ENCODE data around the gene PNKP.

PNKP gene

DNA sequence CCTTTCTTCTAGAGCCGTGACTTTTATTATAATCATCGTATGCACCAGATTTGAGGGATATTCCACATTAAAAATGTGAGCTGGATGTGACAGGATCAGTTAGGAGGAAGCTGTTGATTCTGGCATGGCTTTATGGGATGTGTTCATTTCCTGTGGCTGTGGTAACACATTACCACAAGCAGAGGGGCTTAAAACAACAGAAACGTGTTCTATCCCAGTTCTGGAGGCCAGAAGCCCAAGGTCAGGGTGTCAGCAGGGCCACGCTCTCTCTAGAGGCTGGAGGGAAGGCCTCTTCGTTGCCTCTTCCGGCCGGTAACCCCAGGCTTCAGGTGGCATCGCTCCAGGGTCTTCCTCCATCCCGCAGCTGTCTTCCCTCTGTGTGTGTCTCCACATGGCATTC lies 34.8 kb downstream of the PNKP start:
- no peak overlapping the region for H3K4me3 ChIP-seq (ENCODE audit: low read depth, low read length)
- no peak for DNase-seq (ENCODE audit: low read depth, low spot score)
- TF ChIP-seq CTCF (IDR thresholded peaks at IDR 0.05; ENCODE audit: low read depth, low read length) = no peak
- in situ Hi-C loops (cut with HindIII; ENCODE audit: low sequenced_read_pairs) = no loop called here

- TF ChIP-seq CTCF (IDR thresholded peaks at IDR 0.05; ENCODE audit: low read depth, low read length) = no peak
- in situ Hi-C loops (cut with HindIII; ENCODE audit: low sequenced_read_pairs) = no loop called here
- no peak overlapping the region for H3K4me3 ChIP-seq (ENCODE audit: low read depth, low read length)
These were observed 35.8 kb downstream of the PNKP start for GRCh38 chr19:49831592-49831991.

DNA sequence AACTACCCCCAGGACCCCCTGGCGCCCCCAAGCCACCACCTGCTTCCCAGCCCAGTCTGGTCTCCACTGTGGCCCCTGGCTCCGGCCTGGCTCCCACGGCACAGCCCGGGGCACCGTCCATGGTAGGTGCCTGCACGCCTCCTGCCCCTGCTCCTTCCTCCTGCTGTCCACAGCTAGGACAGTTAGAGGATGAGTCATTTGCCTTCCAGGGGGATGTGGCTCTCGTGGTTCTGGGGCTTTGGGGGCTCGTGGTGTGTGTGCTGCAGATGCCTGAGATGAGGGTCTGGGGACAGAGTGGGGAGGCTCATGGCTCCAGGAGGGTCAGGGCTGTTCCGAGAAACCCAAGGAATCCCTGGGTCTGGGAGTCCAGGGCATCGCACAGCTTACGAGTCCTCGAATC lies 36.6 kb downstream of the PNKP start:
- in situ Hi-C loops (cut with HindIII; ENCODE audit: low sequenced_read_pairs) = no loop called here
- DNase-seq (ENCODE audit: low read depth, low spot score) = no peak
- no peak overlapping the region for H3K4me3 ChIP-seq (ENCODE audit: low read depth, low read length)
- TF ChIP-seq CTCF (IDR thresholded peaks at IDR 0.05; ENCODE audit: low read depth, low read length) = no peak

More at GRCh38 chr19:49831592-49831991, 35.8 kb downstream of the PNKP start:
- DNase-seq (ENCODE audit: low read depth, low spot score) = no peak

DNA sequence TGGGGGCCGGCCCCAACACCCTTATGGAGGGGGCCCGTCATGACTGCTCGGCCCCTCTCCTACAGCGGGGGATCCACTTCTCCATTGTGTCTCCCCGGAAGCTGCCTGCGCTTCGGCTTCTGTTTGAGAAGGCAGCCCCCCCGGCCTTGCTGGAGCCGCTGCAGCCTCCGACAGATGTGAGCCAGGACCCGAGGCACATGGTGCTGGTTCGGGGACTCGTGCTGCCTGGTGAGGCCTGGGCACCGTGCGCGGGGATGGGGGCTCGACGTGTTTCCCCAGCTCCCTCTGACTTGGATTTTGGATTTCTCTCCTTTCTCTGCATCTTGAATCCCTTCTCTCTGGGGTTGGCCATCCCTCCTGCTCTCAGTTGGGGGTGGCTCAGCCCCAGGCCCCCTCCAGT lies 37.7 kb downstream of the PNKP start:
- TF ChIP-seq CTCF (IDR thresholded peaks at IDR 0.05; ENCODE audit: low read depth, low read length) = no peak
- H3K4me3 ChIP-seq (ENCODE audit: low read depth, low read length) = no peak overlapping the region
- in situ Hi-C loops (cut with HindIII; ENCODE audit: low sequenced_read_pairs) = no loop called here
- DNase-seq (ENCODE audit: low read depth, low spot score) = no peak

DNA sequence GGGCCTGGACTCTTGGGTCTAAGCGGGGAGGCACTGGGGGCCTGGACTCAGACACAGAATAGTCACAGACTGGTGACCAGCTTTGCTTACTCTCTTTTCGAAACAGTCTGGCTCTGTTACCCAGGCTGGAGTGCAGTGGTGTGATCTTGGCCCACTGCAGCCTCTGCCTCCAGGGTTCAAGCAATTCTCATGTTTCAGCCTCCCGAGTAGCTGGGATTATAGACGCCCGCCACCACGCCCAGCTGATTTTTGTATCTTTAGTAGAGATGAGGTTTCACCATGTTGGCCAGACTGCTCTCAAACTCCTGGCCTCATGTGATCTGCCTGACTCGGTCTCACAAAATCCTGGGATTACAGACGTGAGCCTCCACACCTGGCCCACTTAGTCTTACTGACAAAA lies 38.2 kb downstream of the PNKP start:
- in situ Hi-C loops (cut with HindIII; ENCODE audit: low sequenced_read_pairs) = no loop called here

GRCh38 chr19:49827034-49827433 lies 40.3 kb downstream of the PNKP start:
- no peak for DNase-seq (ENCODE audit: low read depth, low spot score)
- in situ Hi-C loops (cut with HindIII; ENCODE audit: low sequenced_read_pairs) = no loop called here
- no peak for TF ChIP-seq CTCF (IDR thresholded peaks at IDR 0.05; ENCODE audit: low read depth, low read length)
- H3K4me3 ChIP-seq (ENCODE audit: low read depth, low read length) = no peak overlapping the region

More for the DNA sequence above, 38.2 kb downstream of the PNKP start:
- no peak for DNase-seq (ENCODE audit: low read depth, low spot score)
- no peak overlapping the region for H3K4me3 ChIP-seq (ENCODE audit: low read depth, low read length)
- no peak for TF ChIP-seq CTCF (IDR thresholded peaks at IDR 0.05; ENCODE audit: low read depth, low read length)

DNA sequence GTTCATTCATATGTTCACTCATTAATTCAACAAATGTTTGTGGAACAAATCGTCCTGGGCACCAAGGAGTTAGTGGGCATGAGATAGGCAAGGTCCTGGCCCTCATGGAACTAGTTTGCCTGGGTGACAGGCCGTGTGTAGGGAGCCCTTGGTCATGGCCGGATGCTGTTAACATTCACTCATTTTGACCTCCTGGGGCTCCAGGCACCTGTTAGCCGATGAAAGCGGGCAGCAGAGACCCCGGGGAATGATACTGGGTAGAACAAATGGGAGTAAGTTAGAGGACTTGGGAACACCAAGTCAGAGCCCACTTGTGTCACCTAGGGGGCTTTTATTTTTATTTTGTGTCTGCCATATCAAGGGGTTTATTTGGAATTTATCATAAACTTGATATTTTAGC lies 42.7 kb downstream of the PNKP start:
- in situ Hi-C loops (cut with HindIII; ENCODE audit: low sequenced_read_pairs) = no loop called here
- no peak for TF ChIP-seq CTCF (IDR thresholded peaks at IDR 0.05; ENCODE audit: low read depth, low read length)
- DNase-seq (ENCODE audit: low read depth, low spot score) = no peak
- H3K4me3 ChIP-seq (ENCODE audit: low read depth, low read length) = no peak overlapping the region

Data from astrocyte of the spinal cord (primary cell).